Measurements from ENCODE around the gene B9D2. TPM values are rescaled to one million over a fixed set of nuclear protein-coding genes. Genes with fewer than 3 reads are reported as not detected.

The B9D2 gene
- total and polyA plus RNA-seq, 2 experiments from 2014 or later, result 6.0 to 9.6 TPM

DNA sequence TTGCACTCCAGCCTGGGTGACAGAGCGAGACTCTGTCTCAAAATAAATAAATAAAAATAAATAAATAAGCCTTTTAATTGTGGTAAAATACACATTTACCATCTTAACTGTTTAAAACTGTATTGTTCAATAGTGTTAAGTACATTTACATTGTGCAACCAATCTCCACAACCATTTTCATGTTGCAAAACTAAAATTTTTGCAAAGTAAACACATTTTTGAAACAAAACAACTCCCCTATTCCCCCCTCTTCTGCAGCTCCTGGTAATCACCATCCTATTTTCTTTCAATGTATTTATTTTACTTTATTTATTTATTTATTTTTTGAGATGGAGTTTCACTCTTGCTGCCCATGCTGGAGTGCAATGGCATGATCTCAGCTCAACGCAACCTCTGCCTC lies 5.8 kb upstream of the B9D2 start:
- H3K4me3 ChIP-seq, result no peak overlapping the region
- no peaks in the 10 kb centered on the region for H3K9me3 ChIP-seq (ENCODE audit: low read depth)
- no peaks in the 10 kb centered on the region for H3K27me3 ChIP-seq
- H3K4me2 ChIP-seq, result no peak overlapping the region
- H3K36me3 ChIP-seq (replicated peaks; ENCODE audit: insufficient read depth, low read depth), result no peaks in the 10 kb centered on the region
- H4K20me1 ChIP-seq (ENCODE audit: insufficient read depth, poor library complexity, severe bottlenecking), result peaks cover 4% of the 10 kb centered on the region
- no peaks in the 10 kb centered on the region for H3K9me2 ChIP-seq (replicated peaks; ENCODE audit: insufficient read depth)
- no peak overlapping the region for H3K27ac ChIP-seq
- TF ChIP-seq CTCF (IDR thresholded peaks at IDR 0.05; ENCODE audit: poor library complexity) (no peak), EZH2 (IDR thresholded peaks at IDR 0.05; ENCODE audit: borderline replicate concordance) (no peak)
- H2AFZ ChIP-seq, result no peak overlapping the region
- H3K4me1 ChIP-seq (ENCODE audit: insufficient read depth), result peaks cover 22% of the 10 kb centered on the region
- peaks cover 68% of the 10 kb centered on the region for H3K79me2 ChIP-seq
- 97% methylated on average over 2 of the region's 2 CpGs for WGBS (ENCODE audit: low lambda C conversion rate, missing lambda C conversion rate)
- DNase-seq (ENCODE audit: low spot score), result no peak

DNA sequence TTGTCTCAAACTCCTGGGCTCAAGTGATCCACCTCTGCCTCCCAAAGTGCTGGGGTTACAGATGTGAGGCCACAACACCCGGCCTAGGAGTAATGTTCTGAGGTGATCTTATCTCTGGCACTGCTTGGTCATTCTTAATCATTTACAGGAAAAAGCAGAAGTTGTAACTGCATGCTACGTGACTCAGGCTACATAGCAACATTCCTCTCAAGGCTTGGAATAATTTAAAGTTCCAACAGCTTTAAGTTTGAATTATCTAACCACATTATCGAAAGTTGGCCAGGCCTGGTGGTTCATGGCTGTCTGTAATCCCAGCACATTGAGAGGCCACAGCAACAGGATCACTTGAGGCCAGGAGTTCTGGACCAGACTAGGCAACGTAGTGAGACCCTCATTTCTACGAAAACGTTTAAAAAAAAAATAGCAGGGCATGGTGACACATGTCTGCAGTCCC lies 3.9 kb upstream of the B9D2 start:
- Histone ChIP-seq H3K4me3 (no peak overlapping the region), H3K27me3 (no peaks in the 10 kb centered on the region), H4K20me1 (ENCODE audit: insufficient read depth, poor library complexity, severe bottlenecking) (peaks cover 3% of the 10 kb centered on the region), H3K9me2 (replicated peaks; ENCODE audit: insufficient read depth) (no peaks in the 10 kb centered on the region), H3K4me2 (peak overlapping the region; percentile 50), H3K36me3 (replicated peaks; ENCODE audit: insufficient read depth, low read depth) (no peaks in the 10 kb centered on the region), H3K4me1 (ENCODE audit: insufficient read depth) (peaks cover 18% of the 10 kb centered on the region), H3K27ac (peak overlapping the region; percentile 88), H2AFZ (no peak overlapping the region), H3K79me2 (peaks cover 65% of the 10 kb centered on the region), H3K9me3 (ENCODE audit: low read depth) (no peaks in the 10 kb centered on the region)
- TF ChIP-seq EZH2phosphoT487 (IDR thresholded peaks at IDR 0.05; ENCODE audit: low read depth, severe bottlenecking, unreplicated experiment) (no peak), EZH2 (IDR thresholded peaks at IDR 0.05; ENCODE audit: borderline replicate concordance) (no peak)
- peak; percentile 58 for DNase-seq (ENCODE audit: low spot score)
- 48% methylated on average over 6 of the region's 6 CpGs for WGBS (ENCODE audit: low lambda C conversion rate, missing lambda C conversion rate)

GRCh38 chr19:41366089-41366488 lies 2.1 kb upstream of the B9D2 start:
- H3K9me2 ChIP-seq (replicated peaks; ENCODE audit: insufficient read depth), result no peaks in the 10 kb centered on the region
- no peaks in the 10 kb centered on the region for H3K27me3 ChIP-seq
- WGBS (ENCODE audit: low lambda C conversion rate, missing lambda C conversion rate), result 100% methylated on average over 1 of the region's 1 CpG
- H3K9me3 ChIP-seq (ENCODE audit: low read depth), result no peaks in the 10 kb centered on the region
- no peak overlapping the region for H2AFZ ChIP-seq
- TF ChIP-seq EZH2phosphoT487 (IDR thresholded peaks at IDR 0.05; ENCODE audit: low read depth, severe bottlenecking, unreplicated experiment), result no peak
- TF ChIP-seq EZH2 (IDR thresholded peaks at IDR 0.05; ENCODE audit: borderline replicate concordance), result no peak
- no peak for TF ChIP-seq CTCF (IDR thresholded peaks at IDR 0.05; ENCODE audit: poor library complexity)
- H3K4me1 ChIP-seq (ENCODE audit: insufficient read depth), result peaks cover 18% of the 10 kb centered on the region
- H3K79me2 ChIP-seq, result peaks cover 53% of the 10 kb centered on the region
- H3K27ac ChIP-seq, result no peak overlapping the region
- no peaks in the 10 kb centered on the region for H3K36me3 ChIP-seq (replicated peaks; ENCODE audit: insufficient read depth, low read depth)
- no peaks in the 10 kb centered on the region for H4K20me1 ChIP-seq (ENCODE audit: insufficient read depth, poor library complexity, severe bottlenecking)
- H3K4me2 ChIP-seq, result no peak overlapping the region
- no peak overlapping the region for H3K4me3 ChIP-seq
- DNase-seq (ENCODE audit: low spot score), result no peak

DNA sequence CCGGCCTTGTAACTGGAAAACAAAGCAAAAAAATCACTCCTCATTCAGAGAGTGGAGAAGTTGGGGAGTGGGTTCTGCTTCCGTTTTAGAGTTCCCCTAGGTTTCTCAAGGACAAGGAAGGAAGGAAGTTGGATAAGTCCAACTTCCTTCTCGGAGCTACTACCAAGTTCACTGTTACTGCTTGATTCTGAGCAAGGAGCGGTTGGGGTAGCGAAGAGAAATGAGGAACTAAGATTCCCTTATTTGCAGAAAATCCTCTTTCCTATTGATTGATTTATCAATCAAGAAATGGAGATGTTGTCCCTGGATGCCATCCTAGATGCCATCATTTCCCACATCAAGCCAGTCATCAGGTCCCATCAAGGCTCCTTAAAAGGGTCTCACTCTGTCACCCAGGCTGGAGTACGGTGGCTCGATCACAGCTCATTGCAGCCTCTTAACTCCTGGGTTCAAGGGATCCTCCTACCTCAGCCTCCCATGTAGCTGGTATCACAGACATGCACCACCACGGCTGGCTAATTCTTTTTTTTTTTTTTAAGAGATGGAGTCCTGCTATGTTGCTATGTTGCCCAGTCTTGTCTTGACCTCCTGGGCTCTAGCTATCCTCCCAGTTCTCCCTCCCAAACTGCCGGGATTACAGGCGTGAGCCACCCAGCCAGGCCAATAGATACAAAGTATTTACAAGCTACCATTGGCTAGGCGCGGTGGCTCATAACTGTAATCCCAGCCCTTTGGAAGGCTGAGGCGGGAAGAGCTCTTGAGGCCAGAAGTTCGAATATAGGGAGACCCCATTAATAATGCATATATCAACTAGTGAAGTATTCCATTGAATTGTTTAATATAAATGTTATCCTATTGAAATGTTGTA lies 809 bp upstream of the B9D2 start:
- TF ChIP-seq EZH2phosphoT487 (IDR thresholded peaks at IDR 0.05; ENCODE audit: low read depth, severe bottlenecking, unreplicated experiment) (no peak), CTCF (IDR thresholded peaks at IDR 0.05; ENCODE audit: poor library complexity) (no peak), EZH2 (IDR thresholded peaks at IDR 0.05; ENCODE audit: borderline replicate concordance) (no peak)
- Histone ChIP-seq H3K79me2 (peaks cover 40% of the 10 kb centered on the region), H2AFZ (peak overlapping the region; percentile 56), H3K27me3 (no peaks in the 10 kb centered on the region), H3K36me3 (replicated peaks; ENCODE audit: insufficient read depth, low read depth) (no peaks in the 10 kb centered on the region), H3K4me2 (peak overlapping the region; percentile 84), H3K4me3 (peak overlapping the region; percentile 45), H3K9me2 (replicated peaks; ENCODE audit: insufficient read depth) (no peaks in the 10 kb centered on the region), H3K27ac (peak overlapping the region; percentile 94), H3K4me1 (ENCODE audit: insufficient read depth) (peaks cover 18% of the 10 kb centered on the region), H4K20me1 (ENCODE audit: insufficient read depth, poor library complexity, severe bottlenecking) (no peaks in the 10 kb centered on the region), H3K9me3 (ENCODE audit: low read depth) (no peaks in the 10 kb centered on the region)
- WGBS (ENCODE audit: low lambda C conversion rate, missing lambda C conversion rate), result 81% methylated on average over 14 of the region's 14 CpGs
- DNase-seq (ENCODE audit: low spot score), result no peak

Measured in hepatocyte (in vitro differentiated cells).